HCT116 (cell line): Measurements from ENCODE around the gene IGIP. TPM values are rescaled to one million over a fixed set of nuclear protein-coding genes. Genes with fewer than 3 reads are reported as not detected.
A peak's percentile ranks its signal among the peaks of the same experiment; 100 is the strongest.

Experiments used
- ATAC-seq: fragments of 200-7000 bp; cut with Tn5 transposase; 2 replicates; pipeline ENCODE4 v1.9.1; 2020; ENCODE audit warnings: mild to moderate bottlenecking, moderate library complexity
- BruUV-seq: library from RNA; stranded (reverse); fragments of 400-500 nt; replicated peaks from 2 replicates; lab custom pipeline; 2021; lab: Mats Ljungman, UMichigan
- CTCF ChIA-PET: fragments of 300-600 bp; sonication (Branson Sonifier 250); formaldehyde crosslinking; loops from one replicate; lab custom pipeline; 2021; ENCODE audit warnings: antibody characterized with exemption; lab: Charles Lee
- POLR2A ChIA-PET: fragments of 300-600, 350-600 bp; sonication (Branson Sonifier 250); formaldehyde crosslinking; loops from one replicate; lab custom pipeline; 2021; ENCODE audit warnings: antibody characterized with exemption; lab: Charles Lee
- RAD21 ChIA-PET, 2 experiments: fragments of 300-600 bp; sonication (Branson Sonifier 250); formaldehyde crosslinking; loops; one replicate each; lab custom pipeline; 2023; ENCODE audit warnings: low total read pairs in 2 of 2; ENCODE audit not compliant: uncharacterized antibody in 2 of 2, unreplicated experiment in 2 of 2, low non-redundant PET in 1 of 2; lab: Charles Lee
- DNase-seq: peaks from one replicate; pipeline ENCODE4 v3.0.0-alpha.2; 2010; ENCODE audit warnings: low read depth, low spot score
- H2AFZ ChIP-seq: fragments of 200-600 bp; shearing (Covaris generic), sonication (generic); 2 replicates; pipeline ENCODE4 v1.6.1; 2017; ENCODE audit warnings: low read depth, mixed run types, mixed read lengths, antibody characterized with exemption, low read length; ENCODE audit not compliant: poor library complexity, severe bottlenecking
- H3K27ac ChIP-seq: 2 replicates; pipeline ENCODE4 v1.5.1; 2012; ENCODE audit warnings: low read depth, low read length
- H3K27me3 ChIP-seq: fragments of 200-600 bp; sonication (generic); 2 replicates; pipeline ENCODE4 v1.6.1; 2016; ENCODE audit warnings: mixed run types, low read length, mixed read lengths; ENCODE audit not compliant: insufficient read depth
- H3K36me3 ChIP-seq, 2 experiments: fragments of 200-500 bp in 1 of 2; fragments of 200-600 bp in 1 of 2; sonication (Bioruptor generic) in 1 of 2; sonication (generic) in 1 of 2; 2 replicates each; pipeline versions ENCODE4 v1.5.1 to v1.6.1; 2014 to 2016; ENCODE audit warnings: low read length in 2 of 2, inconsistent platforms in 1 of 2, mixed read lengths in 1 of 2, mixed run types in 1 of 2; ENCODE audit not compliant: insufficient read depth in 2 of 2, control insufficient read depth in 1 of 2
- H3K4me1 ChIP-seq, 2 experiments: fragments of 200-600 bp in 1 of 2; sonication (generic) in 1 of 2; 2 replicates each; pipeline versions ENCODE4 v1.5.1 to v1.6.1; 2012 to 2017; ENCODE audit warnings: low read length in 2 of 2, inconsistent platforms in 1 of 2, mild to moderate bottlenecking in 1 of 2, mixed read lengths in 1 of 2, mixed run types in 1 of 2, moderate library complexity in 1 of 2; ENCODE audit not compliant: insufficient read depth in 2 of 2, control insufficient read depth in 1 of 2
- H3K4me2 ChIP-seq: fragments of 200-600 bp; sonication (generic); 2 replicates; pipeline ENCODE4 v1.6.1; 2017; ENCODE audit warnings: mixed run types, low read length, mixed read lengths
- H3K4me3 ChIP-seq, 2 experiments: fragments of 200-600 bp in 1 of 2; sonication (generic) in 1 of 2; replicated peaks in 1 of 2; 2 replicates each; pipeline ENCODE4 v1.5.1; 2011 to 2016; ENCODE audit warnings: low read length in 2 of 2, control low read depth in 1 of 2, low read depth in 1 of 2, mild to moderate bottlenecking in 1 of 2, mixed read lengths in 1 of 2, mixed run types in 1 of 2
- H3K79me2 ChIP-seq: fragments of 200-600 bp; sonication (generic); 2 replicates; pipeline ENCODE4 v1.6.1; 2017; ENCODE audit warnings: mild to moderate bottlenecking, mixed run types, low read length, moderate library complexity, mixed read lengths; ENCODE audit not compliant: insufficient read depth
- H3K9ac ChIP-seq: fragments of 200-600 bp; sonication (generic); 2 replicates; pipeline ENCODE4 v1.6.1; 2016; ENCODE audit warnings: low read length, mixed read lengths
- H3K9me2 ChIP-seq: fragments of 200-600 bp; sonication (generic), shearing (Covaris generic); 2 replicates; pipeline ENCODE4 v1.6.1; 2017; ENCODE audit warnings: mixed run types, mild to moderate bottlenecking, moderate library complexity; ENCODE audit not compliant: insufficient read depth
- H3K9me3 ChIP-seq, 2 experiments: fragments of 200-500 bp in 1 of 2; fragments of 200-600 bp in 1 of 2; sonication (Bioruptor generic) in 1 of 2; sonication (generic) in 1 of 2; 2 replicates each; pipeline ENCODE4 v1.6.1; 2014 to 2017; ENCODE audit warnings: low read length in 2 of 2, mixed read lengths in 2 of 2, inconsistent platforms in 1 of 2, low read depth in 1 of 2, mild to moderate bottlenecking in 1 of 2, mixed run types in 1 of 2, moderate library complexity in 1 of 2; ENCODE audit not compliant: control insufficient read depth in 1 of 2, insufficient read depth in 1 of 2
- H4K20me1 ChIP-seq: fragments of 200-600 bp; sonication (generic), shearing (Covaris generic); 2 replicates; pipeline ENCODE4 v1.6.1; 2017; ENCODE audit warnings: mixed run types, mild to moderate bottlenecking, moderate library complexity; ENCODE audit not compliant: insufficient read depth
- CTCF ChIP-seq, 3 experiments: fragments of 200-600 bp in 1 of 3; sonication (generic) in 1 of 3; IDR thresholded peaks in 2 of 3; conservative IDR thresholded peaks in 1 of 3; 2 replicates each; pipeline ENCODE4 v1.5.1; 2012 to 2017; ENCODE audit warnings: low read depth in 2 of 3, low read length in 2 of 3, antibody characterized with exemption in 1 of 3, borderline replicate concordance in 1 of 3, control low read depth in 1 of 3, mild to moderate bottlenecking in 1 of 3, mixed read lengths in 1 of 3, mixed run types in 1 of 3, moderate library complexity in 1 of 3; ENCODE audit not compliant: insufficient read depth in 1 of 3
- EZH2 ChIP-seq: fragments of 200-600 bp; sonication (generic); IDR thresholded peaks from 2 replicates; pipeline ENCODE4 v1.6.1; 2017; ENCODE audit warnings: antibody characterized with exemption, mixed run types
- TCF7L2 ChIP-seq: IDR thresholded peaks from 2 replicates; pipeline ENCODE4 v1.7.0; 2011; ENCODE audit warnings: borderline replicate concordance, inconsistent platforms; ENCODE audit not compliant: insufficient read depth, insufficient read length; ENCODE audit errors: extremely low read depth
- intact Hi-C: fragments of 100-400 bp; cut with micrococcal nuclease; formaldehyde crosslinking; loops from 2 replicates; pipeline ENCODE4 v1.10.0; 2022
- total RNA-seq: library from RNA; stranded (reverse); gene quantifications from one replicate; pipeline ENCODE4 v1.2.1, GENCODE V29; 2021; ENCODE audit not compliant: unreplicated experiment

IGIP gene
- total RNA-seq, 1 experiment from 2014 or later: 5.2 TPM

GRCh38 chr5:140147460-140147859 lies 21.7 kb downstream of the IGIP start:
- no peak overlapping the region for H3K4me3 ChIP-seq
- H4K20me1 ChIP-seq: no peaks in the 10 kb centered on the region
- no peaks in the 10 kb centered on the region for H3K79me2 ChIP-seq
- CTCF ChIA-PET: interaction anchor here (1.6 kb wide), 1 partner anchor 77 kb away, joined by 3 read pairs; no protein-coding TSS in a partner anchor
- H3K9ac ChIP-seq: no peak overlapping the region
- H2AFZ ChIP-seq: no peak overlapping the region
- H3K9me3 ChIP-seq: no peaks in the 10 kb centered on the region
- H3K4me1 ChIP-seq: peaks cover 4 to 23% of the 10 kb centered on the region in 2 experiments; a peak in 3 of 4 replicates
- BruUV-seq: no TSS peak
- RAD21 ChIA-PET: no interaction called here
- DNase-seq: no peak
- POLR2A ChIA-PET: no interaction called here
- TF ChIP-seq EZH2: no peak
- H3K36me3 ChIP-seq: no peaks in the 10 kb centered on the region
- ATAC-seq: no peak
- no peak overlapping the region for H3K27ac ChIP-seq
- H3K4me2 ChIP-seq: no peak overlapping the region
- no peaks in the 10 kb centered on the region for H3K27me3 ChIP-seq
- no peaks in the 10 kb centered on the region for H3K9me2 ChIP-seq
- intact Hi-C loops: no loop called here

DNA sequence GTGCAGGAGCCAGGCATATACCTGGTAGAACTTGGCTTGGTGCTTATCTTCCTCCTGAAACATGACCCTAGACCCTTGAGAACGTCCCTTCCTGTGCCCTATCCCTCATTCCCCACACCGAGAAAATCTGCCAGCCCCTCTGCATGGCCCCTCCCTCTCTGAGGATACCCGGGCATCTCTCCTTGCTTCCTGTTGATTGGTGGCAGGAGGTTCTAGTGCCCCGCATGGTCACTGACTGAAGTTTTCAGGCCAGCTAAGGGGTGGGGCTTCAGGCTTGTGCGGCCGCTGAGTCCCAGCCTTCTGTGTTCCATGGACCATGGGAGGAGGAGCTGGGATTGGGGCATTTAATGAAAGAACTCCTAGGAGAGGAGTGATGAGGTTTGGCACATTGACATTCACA lies 22.8 kb downstream of the IGIP start:
- Histone ChIP-seq H3K27ac (no peak overlapping the region), H3K79me2 (no peaks in the 10 kb centered on the region), H4K20me1 (no peaks in the 10 kb centered on the region), H3K4me3 (no peak overlapping the region), H3K36me3 (no peaks in the 10 kb centered on the region), H3K9me3 (no peaks in the 10 kb centered on the region), H3K4me1 (peaks cover 4 to 23% of the 10 kb centered on the region in 2 experiments; a peak in 3 of 4 replicates), H3K4me2 (no peak overlapping the region), H3K27me3 (no peaks in the 10 kb centered on the region), H3K9ac (no peak overlapping the region), H3K9me2 (no peaks in the 10 kb centered on the region), H2AFZ (no peak overlapping the region)
- ChIA-PET CTCF (interaction anchor here (1.4 kb wide), 1 partner anchor 76 kb away, joined by 3 read pairs; no protein-coding TSS in a partner anchor), RAD21 (interaction anchor here in 1 of 2 experiments (0.6 kb wide), 1 partner anchor 30 kb away, joined by 3 read pairs; no protein-coding TSS in a partner anchor), POLR2A (no interaction called here)
- TF ChIP-seq TCF7L2: no peak
- peak in 2 of 3 experiments; percentile 23 to 35; a peak in 2 of 6 replicates for TF ChIP-seq CTCF (IDR thresholded peaks at IDR 0.05 in 2 of 3, conservative IDR thresholded peaks at IDR 0.05 in 1 of 3; ENCODE audit: borderline replicate concordance in 1 of 3, insufficient read depth in 1 of 3, low read depth in 2 of 3, low read length in 2 of 3)
- intact Hi-C loops: no loop called here
- no TSS peak for BruUV-seq
- DNase-seq (peak; percentile 21), ATAC-seq (peak; percentile 83)
